ENCODE measurements around the gene KCNQ1. TPM values are rescaled to one million over a fixed set of nuclear protein-coding genes. Genes with fewer than 3 reads are reported as not detected.

KCNQ1 gene
- total RNA-seq, 4 donors from 2014 or later: 0.89 to 2.2 (median 1.3) TPM

DNA sequence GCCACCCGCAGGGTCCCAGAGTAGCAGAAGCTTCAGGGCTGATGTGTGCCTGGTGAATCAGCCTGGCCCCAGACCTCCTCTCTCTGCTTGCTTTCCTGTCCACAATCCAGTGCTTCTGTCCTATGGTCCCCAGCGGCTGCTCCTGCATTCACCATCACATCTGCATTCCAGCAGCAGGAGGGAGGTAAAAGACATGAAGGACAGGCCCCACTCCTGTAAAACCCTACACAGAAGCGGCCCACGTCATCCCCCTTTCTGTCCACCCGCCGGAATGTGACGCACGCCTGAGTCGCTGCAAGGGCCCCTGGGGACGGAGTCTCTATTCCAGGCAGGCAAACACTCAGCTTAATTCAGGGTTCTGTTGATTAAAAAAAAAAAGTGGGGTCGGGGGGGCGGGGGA, 382.4 kb downstream of the KCNQ1 start:
- no peaks in the 10 kb centered on the region for H3K9me3 ChIP-seq

DNA sequence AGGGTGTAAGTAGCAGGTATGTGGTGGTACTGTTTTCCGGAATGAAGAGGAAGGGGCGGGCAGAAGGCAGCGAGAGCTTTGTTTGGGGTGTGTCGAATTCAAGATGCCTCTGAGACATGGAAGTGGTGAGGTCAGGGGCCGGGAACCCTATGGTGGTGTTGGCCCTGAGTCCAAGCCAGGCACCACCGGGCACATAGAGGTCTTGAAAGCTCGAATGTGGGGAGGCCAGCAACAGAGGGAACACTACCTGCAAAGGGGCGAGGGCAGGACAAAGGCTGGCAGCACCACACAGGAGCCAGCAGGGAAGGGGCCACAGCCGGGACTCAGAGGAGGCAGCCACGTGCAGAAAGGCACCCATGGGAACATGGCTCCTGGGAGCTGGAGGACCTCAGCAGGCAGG, 383.0 kb downstream of the KCNQ1 start:
- H3K4me3 ChIP-seq: no peak overlapping the region
- DNase-seq (ENCODE audit: low spot score in 2 of 2): no peak
- H3K27ac ChIP-seq: no peak overlapping the region
- no peaks in the 10 kb centered on the region for H3K27me3 ChIP-seq
- WGBS: 85% methylated on average over 10 of the region's 10 CpGs
- H3K9me3 ChIP-seq: no peaks in the 10 kb centered on the region
- TF ChIP-seq EP300 (IDR thresholded peaks at IDR 0.05) (no peak), POLR2AphosphoS5 (IDR thresholded peaks at IDR 0.05) (no peak), POLR2A (IDR thresholded peaks at IDR 0.05) (no peak)
- TF ChIP-seq, protein P1, sequence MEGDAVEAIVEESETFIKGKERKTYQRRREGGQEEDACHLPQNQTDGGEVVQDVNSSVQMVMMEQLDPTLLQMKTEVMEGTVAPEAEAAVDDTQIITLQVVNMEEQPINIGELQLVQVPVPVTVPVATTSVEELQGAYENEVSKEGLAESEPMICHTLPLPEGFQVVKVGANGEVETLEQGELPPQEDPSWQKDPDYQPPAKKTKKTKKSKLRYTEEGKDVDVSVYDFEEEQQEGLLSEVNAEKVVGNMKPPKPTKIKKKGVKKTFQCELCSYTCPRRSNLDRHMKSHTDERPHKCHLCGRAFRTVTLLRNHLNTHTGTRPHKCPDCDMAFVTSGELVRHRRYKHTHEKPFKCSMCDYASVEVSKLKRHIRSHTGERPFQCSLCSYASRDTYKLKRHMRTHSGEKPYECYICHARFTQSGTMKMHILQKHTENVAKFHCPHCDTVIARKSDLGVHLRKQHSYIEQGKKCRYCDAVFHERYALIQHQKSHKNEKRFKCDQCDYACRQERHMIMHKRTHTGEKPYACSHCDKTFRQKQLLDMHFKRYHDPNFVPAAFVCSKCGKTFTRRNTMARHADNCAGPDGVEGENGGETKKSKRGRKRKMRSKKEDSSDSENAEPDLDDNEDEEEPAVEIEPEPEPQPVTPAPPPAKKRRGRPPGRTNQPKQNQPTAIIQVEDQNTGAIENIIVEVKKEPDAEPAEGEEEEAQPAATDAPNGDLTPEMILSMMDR (IDR thresholded peaks at IDR 0.05): no peak
- H3K4me1 ChIP-seq: peaks cover 26% of the 10 kb centered on the region
- H3K36me3 ChIP-seq: no peaks in the 10 kb centered on the region

More for the DNA sequence above, 382.4 kb downstream of the KCNQ1 start:
- DNase-seq (ENCODE audit: low spot score in 2 of 2): no peak
- no peaks in the 10 kb centered on the region for H3K36me3 ChIP-seq
- H3K27ac ChIP-seq: no peak overlapping the region
- peaks cover 26% of the 10 kb centered on the region for H3K4me1 ChIP-seq
- no peak overlapping the region for H3K4me3 ChIP-seq
- 79% methylated on average over 12 of the region's 12 CpGs for WGBS
- TF ChIP-seq EP300 (IDR thresholded peaks at IDR 0.05): no peak
- TF ChIP-seq, protein P1 (IDR thresholded peaks at IDR 0.05): no peak
- TF ChIP-seq POLR2A (IDR thresholded peaks at IDR 0.05): no peak
- no peak for TF ChIP-seq POLR2AphosphoS5 (IDR thresholded peaks at IDR 0.05)
- no peaks in the 10 kb centered on the region for H3K27me3 ChIP-seq

DNA sequence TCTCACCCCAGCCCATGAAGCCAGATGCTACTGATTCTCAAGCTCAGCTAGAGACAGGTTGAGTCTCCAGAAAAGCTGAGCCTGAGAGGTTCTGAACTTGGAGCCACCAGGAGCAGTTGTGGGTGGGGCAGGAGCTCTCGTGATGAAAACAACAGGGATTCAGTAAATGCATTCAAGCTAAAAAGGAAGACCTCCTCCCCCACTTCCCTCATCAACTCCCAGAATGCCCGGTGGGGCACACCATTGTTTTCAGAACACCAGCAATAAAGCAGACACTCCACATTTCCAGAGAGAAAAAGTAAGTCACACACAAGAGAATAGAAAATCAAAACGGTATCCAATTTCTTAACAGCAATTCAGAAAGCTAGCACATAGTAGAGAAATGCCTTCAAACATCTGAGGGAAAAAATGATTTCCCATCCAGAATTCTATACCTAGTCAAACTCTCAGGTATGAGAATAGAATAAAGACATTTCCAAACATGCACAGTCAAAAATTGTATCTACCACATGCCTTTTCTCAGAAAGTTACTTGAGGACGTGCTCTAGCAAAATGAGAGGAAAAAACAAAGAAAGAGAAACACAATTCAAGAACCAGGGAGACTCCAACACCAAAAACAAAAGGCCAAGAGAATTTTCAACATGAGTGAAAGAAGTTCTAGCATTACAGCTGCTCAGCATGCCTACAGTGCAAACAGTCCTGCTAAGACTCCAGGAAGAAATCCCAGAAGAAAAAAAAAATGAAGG, 383.9 kb downstream of the KCNQ1 start:
- Histone ChIP-seq H3K4me1 (peaks cover 26% of the 10 kb centered on the region), H3K36me3 (no peaks in the 10 kb centered on the region), H3K27me3 (no peaks in the 10 kb centered on the region), H3K9me3 (no peaks in the 10 kb centered on the region), H3K4me3 (no peak overlapping the region), H3K27ac (no peak overlapping the region)
- WGBS: 80% methylated on average over 4 of the region's 4 CpGs
- no peak for DNase-seq (ENCODE audit: low spot score in 2 of 2)
- TF ChIP-seq EP300 (IDR thresholded peaks at IDR 0.05) (no peak), POLR2A (IDR thresholded peaks at IDR 0.05) (no peak), POLR2AphosphoS5 (IDR thresholded peaks at IDR 0.05) (no peak)
- TF ChIP-seq, protein P1 (IDR thresholded peaks at IDR 0.05): no peak

DNA sequence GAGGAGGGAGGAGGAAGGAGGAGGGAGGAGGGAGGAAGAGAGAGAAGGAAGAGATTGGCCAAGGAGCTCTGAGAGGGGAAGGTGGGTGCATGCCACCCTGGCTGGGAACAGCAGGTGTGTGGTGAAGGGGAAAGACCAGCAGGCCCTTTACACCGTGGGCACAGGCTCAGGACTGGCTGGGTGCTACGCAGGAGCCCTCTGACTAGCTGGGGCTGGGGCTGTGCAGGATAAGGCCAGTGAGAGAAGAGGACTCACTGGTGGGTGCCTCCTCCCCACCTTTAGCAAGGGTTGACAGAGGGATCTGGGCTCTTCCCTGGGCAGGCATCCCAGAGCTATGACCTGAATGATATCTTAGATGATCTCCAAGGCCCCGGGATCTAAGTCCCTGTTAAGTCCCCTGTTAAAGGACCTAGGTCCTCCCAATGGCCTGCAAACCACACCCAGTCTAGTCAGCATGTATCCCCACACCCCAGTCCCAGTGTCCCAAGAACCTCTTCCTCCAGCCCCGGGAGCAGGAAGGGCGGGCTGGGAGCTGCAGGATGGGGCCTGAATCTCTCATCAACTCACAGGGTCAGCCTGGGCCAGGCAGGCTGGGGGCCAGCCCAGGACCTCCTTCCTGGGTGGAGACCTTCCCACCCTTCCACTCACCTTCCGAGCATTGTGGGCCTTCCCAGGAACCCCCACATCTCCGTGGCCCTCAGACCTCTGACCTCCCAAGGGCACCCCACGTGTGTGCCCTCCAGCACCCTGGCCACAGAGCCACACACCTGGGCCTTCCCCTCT, 385.4 kb downstream of the KCNQ1 start:
- peaks cover 17% of the 10 kb centered on the region for H3K4me1 ChIP-seq
- H3K9me3 ChIP-seq: no peaks in the 10 kb centered on the region
- no peak overlapping the region for H3K4me3 ChIP-seq
- H3K36me3 ChIP-seq: no peaks in the 10 kb centered on the region
- TF ChIP-seq POLR2A (IDR thresholded peaks at IDR 0.05) (no peak), EP300 (IDR thresholded peaks at IDR 0.05) (no peak), POLR2AphosphoS5 (IDR thresholded peaks at IDR 0.05) (no peak)
- TF ChIP-seq, protein P1 (IDR thresholded peaks at IDR 0.05): no peak
- H3K27ac ChIP-seq: no peak overlapping the region
- H3K27me3 ChIP-seq: no peaks in the 10 kb centered on the region
- WGBS: 95% methylated on average over 7 of the region's 8 CpGs
- DNase-seq (ENCODE audit: low spot score in 2 of 2): no peak

DNA sequence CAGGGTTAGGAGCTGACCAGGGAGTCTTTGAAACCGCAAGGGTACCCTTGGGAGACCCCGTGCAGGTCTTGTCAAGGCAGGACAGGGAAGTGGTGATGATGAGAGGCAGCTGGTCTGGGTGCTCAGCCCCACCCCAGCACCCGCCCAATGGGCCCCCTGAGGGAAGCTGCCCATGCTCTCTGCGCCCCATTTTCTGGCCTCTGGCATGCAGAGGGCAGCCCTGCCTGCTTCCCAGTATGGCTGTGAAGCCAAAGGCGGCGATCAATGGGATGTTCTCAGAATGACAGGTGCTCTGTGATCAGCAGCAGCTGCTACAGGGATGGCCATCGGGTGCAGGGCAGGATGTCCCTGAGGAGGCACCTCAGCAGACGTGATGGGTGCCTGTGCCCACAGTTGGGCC, 386.1 kb downstream of the KCNQ1 start:
- H3K27me3 ChIP-seq: no peaks in the 10 kb centered on the region
- TF ChIP-seq EP300 (IDR thresholded peaks at IDR 0.05): no peak
- no peak for TF ChIP-seq POLR2AphosphoS5 (IDR thresholded peaks at IDR 0.05)
- TF ChIP-seq, protein P1 (IDR thresholded peaks at IDR 0.05): no peak
- TF ChIP-seq POLR2A (IDR thresholded peaks at IDR 0.05): no peak
- no peak for DNase-seq (ENCODE audit: low spot score in 2 of 2)
- no peaks in the 10 kb centered on the region for H3K36me3 ChIP-seq
- H3K4me3 ChIP-seq: no peak overlapping the region
- H3K4me1 ChIP-seq: peaks cover 11% of the 10 kb centered on the region
- no peak overlapping the region for H3K27ac ChIP-seq
- H3K9me3 ChIP-seq: no peaks in the 10 kb centered on the region
- WGBS: 100% methylated on average over 5 of the region's 8 CpGs
